Suppressor macrophage treated with lipopolysaccharide for 1 hour (primary cell): ENCODE data around the gene PRTFDC1.
A peak's percentile ranks its signal among the peaks of the same experiment; 100 is the strongest.
"Not testable (repeated sequence)": the region's sequence is repeated elsewhere in the genome, so short reads cannot be mapped to it uniquely, and the experiment has no call there.

ENCODE experiments used
- DNase-seq, 3 donors: peaks; one replicate each; pipeline ENCODE4 v3.0.0-alpha.2; 2020 to 2022

Gene PRTFDC1

GRCh38 chr10:24929056-24929544 is 23.3 kb downstream of the PRTFDC1 start:
- DNase-seq, result no peak

GRCh38 chr10:24928163-24928562 is 24.2 kb downstream of the PRTFDC1 start:
- DNase-seq, result no peak

- no peak for DNase-seq
These were observed 25.8 kb downstream of the PRTFDC1 start for GRCh38 chr10:24926557-24926956.

DNA sequence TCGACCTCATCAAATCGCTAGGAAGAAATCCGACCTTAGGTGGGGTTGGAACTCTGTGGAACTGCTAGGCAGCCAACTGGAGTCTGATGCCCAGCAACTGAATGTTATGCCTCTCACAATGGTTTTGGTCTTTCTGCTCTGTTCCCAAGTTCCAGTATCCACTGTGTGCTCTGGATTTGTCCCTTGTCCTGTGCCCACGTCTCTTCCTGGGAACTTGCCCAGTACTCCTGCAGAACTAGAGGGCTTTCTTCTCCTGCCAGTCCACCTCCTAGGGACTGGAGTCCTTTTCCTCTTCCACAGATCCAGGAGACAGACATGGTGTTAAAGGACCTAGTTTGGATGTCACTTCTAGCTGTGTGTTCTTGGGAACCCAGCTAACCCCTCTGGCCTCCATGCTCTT is 26.6 kb downstream of the PRTFDC1 start:
- DNase-seq, result no peak

- not testable (repeated sequence) for DNase-seq
These were observed 27.9 kb downstream of the PRTFDC1 start for GRCh38 chr10:24924483-24924882.

- DNase-seq, result peak; percentile 77 to 84 (median 78)
These were observed 30.1 kb downstream of the PRTFDC1 start for GRCh38 chr10:24922222-24922868.

DNA sequence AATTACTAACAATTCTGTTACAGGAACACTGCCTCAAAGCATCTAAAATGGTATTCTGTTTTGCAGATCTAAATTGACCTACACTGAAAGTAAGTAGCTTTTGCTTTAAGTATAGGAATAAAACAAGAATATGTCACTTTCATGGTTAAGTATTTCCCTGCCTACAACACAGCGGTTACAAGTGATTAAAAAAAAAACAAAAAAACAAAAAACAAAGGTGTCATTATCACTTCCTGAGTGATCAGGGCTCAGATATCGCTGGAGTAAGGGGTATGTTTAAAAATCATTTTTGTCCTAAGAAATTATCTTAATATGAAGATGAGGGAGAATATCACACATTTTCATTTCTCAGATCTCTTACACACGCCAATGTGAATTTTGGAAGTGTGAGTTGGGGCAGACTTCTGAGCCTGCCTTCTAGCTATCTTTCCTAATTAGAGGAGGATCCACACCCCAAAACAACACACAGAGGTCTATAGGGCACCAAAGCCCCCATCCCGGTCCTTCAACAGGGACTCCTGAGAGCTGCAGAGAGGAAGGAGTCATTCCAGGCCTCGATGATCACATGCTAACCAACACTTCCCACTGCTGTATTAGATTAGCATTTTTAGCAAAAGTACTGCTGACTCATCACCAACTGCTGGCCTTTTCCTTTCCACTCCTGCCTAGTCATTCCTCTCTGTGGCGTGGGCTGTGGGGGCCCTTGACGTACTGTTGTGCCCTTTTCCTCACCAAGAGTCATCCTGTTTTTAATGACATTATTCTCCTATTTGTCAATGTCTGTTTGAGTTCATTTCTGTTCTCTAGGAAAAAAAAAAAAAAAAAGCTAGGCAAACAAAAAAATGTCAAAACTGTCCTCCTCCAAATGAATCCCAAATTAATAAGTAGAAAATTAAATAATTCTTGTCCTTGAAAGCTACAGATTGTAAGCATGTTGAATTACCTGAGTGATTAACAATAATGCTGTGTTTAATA is 31.2 kb downstream of the PRTFDC1 start:
- peak; percentile 95 to 100 (median 98) for DNase-seq

DNA sequence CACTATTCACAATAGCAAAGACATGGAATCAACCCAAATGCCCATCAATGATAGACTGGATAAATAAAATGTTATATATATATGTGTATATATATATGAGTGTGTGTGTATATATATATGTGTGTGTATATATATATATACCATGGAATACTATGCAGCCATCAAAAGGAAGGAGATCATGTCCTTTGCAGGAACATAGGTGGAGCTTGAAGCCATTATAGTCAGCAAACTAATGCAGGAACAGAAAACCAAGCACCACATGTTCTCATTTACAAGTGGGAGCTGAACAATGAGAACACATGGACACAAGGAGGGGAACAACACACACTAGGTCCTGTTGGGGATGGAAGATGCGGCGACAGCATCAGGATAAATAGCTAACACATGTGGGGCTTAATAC is 32.2 kb downstream of the PRTFDC1 start:
- DNase-seq, result not testable (repeated sequence)

DNA sequence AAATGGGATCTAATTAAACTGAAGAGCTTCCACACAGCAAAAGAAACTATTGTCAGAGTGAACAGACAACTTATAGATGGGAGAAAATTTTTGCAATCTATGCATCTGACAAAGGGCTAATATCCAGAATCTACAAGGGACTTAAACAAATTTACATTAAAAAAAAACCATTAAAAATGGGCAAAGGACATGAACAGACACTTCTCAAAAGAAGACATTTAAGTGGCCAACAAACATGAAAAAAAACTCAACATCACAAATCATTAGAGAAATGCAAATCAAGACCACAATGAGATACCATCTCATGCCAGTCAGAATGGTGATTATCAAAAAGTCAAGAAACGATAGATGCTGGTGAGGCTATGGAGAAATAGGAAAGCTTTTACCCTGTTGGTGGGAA is 32.8 kb downstream of the PRTFDC1 start:
- DNase-seq, result not testable (repeated sequence)

- no peak for DNase-seq
These were observed 34.4 kb downstream of the PRTFDC1 start for GRCh38 chr10:24917979-24918378.

- no peak for DNase-seq
These were observed 34.9 kb downstream of the PRTFDC1 start for GRCh38 chr10:24917493-24917892.

DNA sequence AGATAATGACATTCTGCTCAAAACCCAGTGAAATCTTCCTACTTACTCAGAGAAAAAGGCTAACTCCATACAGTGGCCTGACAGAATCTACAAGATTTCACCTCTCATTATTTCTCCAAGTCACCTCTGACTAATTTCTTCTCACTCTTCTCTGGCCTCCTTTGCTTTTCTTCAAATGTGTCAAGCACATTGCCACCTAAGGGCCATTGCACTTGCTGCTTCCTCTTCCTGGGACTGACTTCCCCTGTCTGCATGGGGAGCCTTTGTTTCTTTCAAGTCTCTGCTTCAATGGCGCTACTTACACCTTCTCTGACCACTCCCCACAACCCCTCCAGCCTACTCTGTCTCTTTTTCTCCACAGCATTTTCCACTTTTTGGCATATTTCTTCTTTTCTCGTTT is 36.0 kb downstream of the PRTFDC1 start:
- DNase-seq, result peak; percentile 30 to 41 (median 34)

GRCh38 chr10:24915304-24915703 is 37.1 kb downstream of the PRTFDC1 start:
- peak; percentile 50 to 58 (median 52) for DNase-seq

DNA sequence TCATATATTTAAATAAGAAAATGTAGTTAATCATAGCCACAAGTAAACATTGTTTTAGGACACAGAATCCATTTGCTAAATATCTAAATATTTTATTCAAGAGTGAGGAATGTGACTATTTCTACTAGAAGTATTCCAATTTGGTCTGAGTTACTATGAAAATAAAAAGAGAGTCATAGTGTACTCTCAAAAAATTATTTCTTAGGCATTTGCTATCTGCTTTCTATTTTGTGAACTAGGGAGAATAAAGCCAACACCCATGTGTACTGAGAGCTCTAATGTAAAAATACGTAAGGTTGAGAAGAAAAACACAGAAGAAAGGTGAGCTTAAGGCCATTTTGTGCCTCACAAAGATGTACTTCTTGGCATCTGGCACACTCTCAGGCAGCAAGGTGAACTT is 38.3 kb downstream of the PRTFDC1 start:
- DNase-seq, result no peak

DNA sequence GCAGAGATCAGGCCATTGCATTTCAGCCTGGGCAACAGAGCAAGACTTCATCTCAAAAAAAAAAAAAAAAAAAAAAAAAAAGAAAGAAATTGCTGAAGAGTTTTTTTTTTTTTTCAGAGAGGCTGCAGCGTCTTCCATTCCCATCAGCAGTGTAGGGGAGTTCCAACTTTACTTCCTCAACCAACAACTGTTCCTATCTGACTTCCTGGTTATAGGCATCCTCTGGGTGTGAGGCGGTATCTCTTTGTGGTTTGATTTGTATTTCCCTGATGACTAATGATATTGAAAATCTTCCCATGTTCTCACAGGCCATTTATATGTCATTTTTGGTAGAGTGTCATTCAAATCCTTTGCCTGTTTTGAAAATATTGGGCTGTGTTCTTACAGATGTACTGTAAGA is 40.2 kb downstream of the PRTFDC1 start:
- DNase-seq, result peak; percentile 84 to 96 (median 91)

DNA sequence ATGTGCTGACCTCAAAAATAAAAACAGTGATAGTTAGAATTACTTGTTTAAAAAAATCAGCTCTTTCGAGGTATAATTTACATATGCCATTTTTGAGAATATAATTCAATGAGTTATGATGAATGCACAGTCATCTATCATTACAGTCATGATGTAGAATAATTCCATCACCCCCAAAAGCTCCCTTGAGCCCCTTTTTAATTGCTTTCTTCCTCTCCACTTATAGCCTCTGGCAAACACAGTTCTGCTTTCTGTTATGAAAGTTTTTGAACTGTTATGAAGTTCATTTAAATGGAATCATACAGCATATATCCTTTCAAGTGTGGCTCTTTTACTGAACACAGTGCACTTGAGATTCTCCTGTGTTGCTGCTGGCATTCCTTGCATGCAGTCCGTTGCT is 41.4 kb downstream of the PRTFDC1 start:
- peak in 1 of 3 donors; percentile 17 for DNase-seq

DNA sequence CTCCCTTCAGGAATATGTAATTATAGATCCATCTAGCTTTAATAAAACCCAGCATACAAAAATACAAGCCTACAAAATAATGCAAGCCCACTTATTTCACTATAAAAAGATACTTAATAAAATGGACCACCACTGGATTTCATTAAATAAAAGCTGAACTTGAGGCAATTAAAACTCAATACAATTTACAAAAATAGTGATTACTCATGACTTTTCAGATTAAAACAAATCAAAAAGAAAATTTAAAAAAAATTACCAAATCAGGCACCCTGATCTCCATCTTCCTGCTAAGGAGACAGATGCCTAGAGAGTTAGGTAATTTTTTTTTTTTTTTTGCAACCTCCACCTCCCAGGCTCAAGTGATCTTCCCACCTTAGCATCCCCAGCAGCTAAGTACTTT is 41.8 kb downstream of the PRTFDC1 start:
- no peak for DNase-seq

DNA sequence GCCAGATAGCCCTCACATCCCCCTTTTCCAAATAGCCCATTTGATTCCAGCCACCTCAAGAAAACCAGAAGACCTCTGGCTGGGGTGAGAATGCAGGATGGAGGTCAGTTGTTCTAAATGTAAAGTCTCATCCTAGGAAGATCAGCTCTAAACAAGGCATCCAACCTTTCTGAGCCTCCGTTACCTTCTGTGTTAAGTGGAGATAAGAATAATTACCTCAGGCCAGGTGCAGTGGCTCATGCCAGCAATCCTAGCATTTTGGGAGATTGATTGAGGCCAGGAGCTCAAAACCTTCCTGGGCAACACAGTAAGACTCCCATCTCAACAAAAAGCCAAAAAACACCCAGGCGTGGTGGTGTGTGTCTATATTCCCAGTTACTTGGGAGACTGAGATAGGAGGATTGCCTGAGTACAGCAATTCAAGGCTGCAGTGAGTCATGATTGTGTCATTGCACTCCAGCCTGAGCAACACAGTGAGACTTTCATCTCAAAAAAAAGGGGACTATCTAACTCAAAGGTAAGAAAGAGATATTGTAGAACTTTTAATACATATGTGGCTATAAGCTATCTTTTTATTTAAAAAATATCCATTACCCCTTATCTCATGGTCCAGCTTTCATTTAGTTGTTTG is 43.5 kb downstream of the PRTFDC1 start:
- peak; percentile 81 to 92 (median 85) for DNase-seq

DNA sequence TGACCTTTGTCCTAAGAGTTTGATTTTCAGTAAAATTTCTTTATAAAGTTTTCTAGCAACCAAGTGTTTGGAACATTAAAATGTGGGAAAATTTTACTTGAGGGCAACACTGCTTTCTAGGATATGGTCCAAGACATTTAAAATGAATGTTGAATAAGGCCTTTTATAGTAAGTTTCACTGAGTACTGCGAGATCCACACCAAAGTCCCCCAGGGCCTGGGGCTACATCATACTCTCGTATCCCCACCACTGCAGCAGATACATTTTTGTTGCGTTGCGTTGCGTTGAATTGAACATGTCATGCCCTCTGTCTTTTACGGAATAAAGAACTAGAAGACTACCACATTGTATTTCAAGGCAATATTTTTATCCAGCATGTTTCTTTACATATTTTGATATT is 44.5 kb downstream of the PRTFDC1 start:
- DNase-seq, result no peak

DNA sequence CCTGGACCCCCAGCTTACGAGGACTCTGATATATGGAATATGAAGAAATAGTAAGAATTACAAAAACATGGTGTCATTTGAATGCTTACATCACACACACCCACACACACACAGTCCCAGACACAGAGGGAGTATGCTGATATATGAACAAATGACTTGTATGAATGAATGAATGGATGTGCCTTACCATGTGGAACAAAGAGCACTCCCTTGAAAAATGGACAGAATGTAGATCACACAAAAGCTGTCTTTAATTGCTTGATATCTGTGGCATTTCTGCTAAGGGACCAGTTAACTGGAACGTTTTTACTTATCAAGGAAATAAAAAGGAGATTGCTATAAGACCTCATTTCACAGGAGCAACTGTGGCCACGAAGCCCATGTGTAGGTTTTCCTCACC is 46.0 kb downstream of the PRTFDC1 start:
- DNase-seq, result peak in 2 of 3 donors; percentile 21 to 39

DNA sequence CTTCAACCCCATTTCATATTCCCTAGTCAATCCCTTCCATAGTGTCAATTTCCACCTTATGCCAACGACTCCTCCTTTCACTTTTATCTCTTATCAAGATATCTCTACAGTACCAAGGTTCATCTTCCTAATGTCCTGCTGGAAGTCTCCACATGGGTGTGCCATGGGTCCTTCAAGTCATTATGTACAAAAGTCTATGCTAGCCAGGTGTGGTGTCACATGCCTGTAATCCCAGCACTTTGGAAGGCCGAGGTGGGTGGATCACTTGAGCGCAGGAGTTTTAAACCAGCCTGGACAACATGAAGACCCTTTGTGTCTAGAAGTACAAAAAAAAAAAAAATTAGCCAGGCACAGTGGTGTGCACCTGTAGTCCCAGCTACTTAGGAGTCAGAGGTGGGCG is 47.6 kb downstream of the PRTFDC1 start:
- DNase-seq, result no peak

DNA sequence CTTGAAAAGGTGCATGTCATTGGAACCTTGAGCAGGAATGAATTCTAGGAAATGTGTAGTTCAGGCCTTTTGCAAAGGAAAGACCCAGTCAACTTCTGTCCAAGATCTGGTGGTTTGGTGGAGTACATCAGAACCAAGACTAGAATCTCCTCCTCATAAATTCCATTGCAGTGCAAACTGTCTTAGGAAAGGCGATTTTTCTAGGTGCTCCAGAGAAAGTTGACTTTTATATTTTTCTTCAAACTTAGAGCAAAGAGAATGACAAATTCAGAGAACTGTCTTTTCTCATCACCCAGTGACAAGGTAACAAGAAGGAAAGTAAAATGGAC is 50.0 kb downstream of the PRTFDC1 start:
- peak in 2 of 3 donors; percentile 26 to 39 for DNase-seq

DNA sequence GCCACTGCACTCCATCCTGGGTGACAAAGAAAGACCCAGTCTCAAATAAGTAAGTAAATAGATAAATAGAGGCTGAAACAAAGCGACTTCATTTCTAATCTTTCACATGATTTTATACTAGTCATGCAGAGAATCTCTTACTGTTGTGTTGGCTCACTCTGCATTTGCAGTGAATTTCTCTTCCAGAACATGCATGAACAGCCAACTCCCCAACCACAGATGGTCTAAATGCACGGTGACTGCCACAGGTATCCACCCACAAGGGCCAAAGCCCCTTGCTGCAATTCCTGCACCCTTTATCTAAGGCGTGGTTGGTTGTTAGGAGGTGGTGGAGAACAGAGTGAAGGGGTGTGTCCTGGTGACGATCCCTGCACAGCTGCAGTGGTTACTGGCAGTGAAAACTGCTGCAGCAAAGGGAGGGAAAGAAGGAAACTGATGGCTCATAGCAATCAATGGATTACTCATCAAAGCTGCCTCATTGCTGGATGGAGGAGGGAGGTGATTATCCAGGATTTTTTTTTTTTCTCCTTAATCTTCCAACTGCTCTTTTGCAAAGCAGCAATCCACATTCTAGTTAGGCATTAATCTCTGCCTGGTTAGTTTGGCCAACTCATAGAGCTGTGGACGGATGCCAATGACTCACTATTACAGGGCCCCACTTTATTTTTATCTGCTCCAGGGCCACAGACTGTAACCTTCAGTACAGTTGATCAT is 50.6 kb downstream of the PRTFDC1 start:
- peak; percentile 80 to 94 (median 83) for DNase-seq
